Left colon (tissue), 2 donors: ENCODE data around the gene VPS41. TPM values are rescaled to one million over a fixed set of nuclear protein-coding genes. Genes with fewer than 3 reads are reported as not detected.

Experiments used
- ATAC-seq: fragments of 200-7000 bp; cut with Tn5 transposase; one replicate; pipeline ENCODE4 v1.9.1; 2020; ENCODE audit warnings: mild to moderate bottlenecking, moderate library complexity
- DNase-seq, 2 donors: peaks; one replicate each; pipeline ENCODE4 v3.0.0-alpha.2; 2020
- intact Hi-C, 2 donors: fragments of 100-400 bp; cut with DNase I in 1 of 2; cut with micrococcal nuclease in 1 of 2; formaldehyde crosslinking; loops; one replicate each; pipeline versions ENCODE4 v1.11.2 to v1.14.0; 2022; cut with DNase I, micrococcal nuclease
- total RNA-seq, 2 donors: library from RNA; stranded (reverse); fragmentation: NEBNext Ultra II Directional; extraction: Animal tissue kit (Norgen Biotek cat#: 25700); gene quantifications; one replicate each; pipeline ENCODE4 v1.2.1, GENCODE V29; 2021
- donor health status: DM: no; HTN: no; CAD: no.
- donor health status: DM: yes; HTN: yes; CAD: no.

The VPS41 gene
- total RNA-seq, 2 donors from 2014 or later: 49.9 to 65.3 TPM

DNA sequence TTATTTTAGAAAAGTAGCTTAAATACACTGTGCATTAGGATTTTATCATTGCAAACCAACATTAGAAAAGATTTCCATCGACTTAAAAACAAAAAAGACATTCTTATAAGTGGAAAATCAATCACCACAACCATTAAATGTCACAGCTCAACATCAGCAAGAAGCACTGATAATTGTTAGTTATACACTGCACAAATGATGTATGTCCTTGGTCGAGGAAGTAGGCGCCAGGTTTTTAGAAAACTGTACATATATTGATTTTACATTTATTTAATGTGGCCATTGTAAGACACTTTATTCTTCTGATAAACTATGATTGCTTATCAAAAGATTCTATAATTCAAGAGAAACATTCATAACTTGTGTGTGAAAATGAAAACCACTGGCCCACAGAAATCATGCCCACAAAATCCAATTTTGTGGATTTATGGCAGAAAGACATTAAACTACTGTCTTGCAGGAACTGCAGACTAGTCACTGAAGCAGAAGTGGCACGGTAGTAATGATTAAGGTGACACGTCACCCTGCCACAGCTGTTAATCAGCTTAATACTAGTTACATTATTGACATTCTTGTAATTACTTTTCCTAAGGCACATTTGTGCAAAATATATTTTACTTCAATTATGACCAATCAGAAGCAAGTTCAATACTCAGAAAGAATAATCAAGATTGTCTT is 79.4 kb downstream of the VPS41 start:
- DNase-seq: no peak
- intact Hi-C loops: no loop called here
- ATAC-seq: no peak

DNA sequence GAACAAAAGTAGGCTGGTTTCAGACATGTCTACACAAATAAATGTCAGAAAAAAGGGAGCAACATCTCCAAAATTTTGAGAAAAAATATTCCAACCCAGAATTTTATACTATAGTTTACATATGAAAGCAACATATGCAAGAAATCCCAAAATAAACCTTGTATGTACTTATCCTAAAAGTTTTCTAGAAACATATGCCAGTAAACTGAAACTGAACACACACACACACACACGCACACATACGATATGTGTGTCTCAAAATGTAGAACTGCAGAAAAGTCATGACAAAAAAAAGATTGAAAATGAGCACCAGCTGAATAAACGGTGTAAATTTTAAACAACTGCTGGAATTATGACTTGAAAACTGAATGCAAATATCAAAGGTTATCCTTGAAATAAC is 81.0 kb downstream of the VPS41 start:
- no peak for ATAC-seq
- DNase-seq: no peak

DNA sequence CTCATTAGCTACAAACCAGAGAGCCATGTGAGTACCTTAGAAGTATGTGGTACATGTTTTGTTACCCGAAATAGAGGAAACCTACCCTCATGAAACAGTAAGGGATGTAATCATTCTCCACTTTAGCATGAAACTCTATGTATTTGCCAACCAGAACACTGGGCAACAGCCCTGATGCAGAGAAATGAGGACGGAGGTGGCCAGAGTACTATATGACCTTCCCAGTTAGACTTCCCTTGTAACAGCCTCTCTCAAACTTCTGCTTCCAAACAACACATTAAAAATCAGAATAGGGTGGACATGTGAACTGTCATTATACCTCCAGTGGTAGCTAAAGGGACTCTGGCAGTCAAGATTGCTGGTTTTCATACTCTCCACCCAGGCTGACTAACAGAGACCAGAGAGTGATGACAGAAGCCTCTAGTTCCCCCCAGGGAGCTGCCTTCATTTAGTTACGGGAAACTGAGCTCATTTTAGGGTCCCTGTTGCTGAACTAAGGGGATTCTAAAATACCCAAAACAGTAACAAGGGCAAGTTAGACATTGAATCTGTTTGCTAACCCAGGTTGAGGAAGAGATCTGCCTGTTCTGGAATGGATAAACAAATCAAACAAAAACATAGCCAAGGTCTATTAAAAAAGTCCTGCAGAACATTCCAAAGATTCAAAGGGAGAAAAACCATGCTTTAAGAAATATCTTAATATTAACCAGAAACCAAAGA is 83.1 kb downstream of the VPS41 start:
- no peak for ATAC-seq

More for the DNA sequence above, 81.0 kb downstream of the VPS41 start:
- intact Hi-C loops: no loop called here

DNA sequence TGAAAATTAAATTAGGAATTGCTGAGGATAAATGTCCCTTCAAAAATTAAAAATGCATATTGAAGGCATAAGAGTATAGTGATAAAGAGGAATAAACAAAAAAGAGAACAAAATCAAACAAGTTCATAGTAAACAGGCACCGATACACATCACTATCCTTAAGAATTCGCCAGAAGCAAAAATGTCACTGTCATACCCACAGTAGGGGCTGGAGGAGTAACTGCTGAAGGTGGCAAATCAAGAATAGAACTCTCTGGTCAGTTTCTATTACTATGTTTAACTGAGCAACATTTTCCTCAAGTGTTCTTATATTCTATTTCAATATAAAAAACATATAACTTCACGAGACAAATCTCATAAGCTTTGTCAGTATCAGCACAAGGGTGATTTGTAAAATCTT is 84.0 kb downstream of the VPS41 start:
- intact Hi-C loops: no loop called here
- ATAC-seq: no peak

More for the DNA sequence above, 83.1 kb downstream of the VPS41 start:
- intact Hi-C loops: no loop called here
- no peak for DNase-seq

DNA sequence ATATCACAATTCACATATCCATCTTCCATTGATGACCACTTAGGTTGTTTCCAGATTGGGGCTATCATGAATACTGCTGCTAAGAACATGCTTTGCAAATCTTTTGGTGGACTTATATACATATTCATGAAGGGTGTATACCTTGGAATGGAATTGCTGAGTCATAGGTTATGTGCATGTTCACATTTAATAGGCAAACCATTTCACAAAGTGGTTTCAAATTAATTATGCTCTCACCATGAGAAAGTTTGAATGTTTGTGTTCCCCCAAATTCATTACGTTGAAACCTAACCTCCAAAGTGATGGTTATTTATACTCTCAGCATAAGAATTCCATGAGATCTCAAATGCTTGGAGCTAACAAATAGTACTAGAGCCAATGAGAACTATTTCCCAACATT is 86.4 kb downstream of the VPS41 start:
- intact Hi-C loops: no loop called here
- ATAC-seq (no peak), DNase-seq (no peak)

More for the DNA sequence above, 84.0 kb downstream of the VPS41 start:
- no peak for DNase-seq

DNA sequence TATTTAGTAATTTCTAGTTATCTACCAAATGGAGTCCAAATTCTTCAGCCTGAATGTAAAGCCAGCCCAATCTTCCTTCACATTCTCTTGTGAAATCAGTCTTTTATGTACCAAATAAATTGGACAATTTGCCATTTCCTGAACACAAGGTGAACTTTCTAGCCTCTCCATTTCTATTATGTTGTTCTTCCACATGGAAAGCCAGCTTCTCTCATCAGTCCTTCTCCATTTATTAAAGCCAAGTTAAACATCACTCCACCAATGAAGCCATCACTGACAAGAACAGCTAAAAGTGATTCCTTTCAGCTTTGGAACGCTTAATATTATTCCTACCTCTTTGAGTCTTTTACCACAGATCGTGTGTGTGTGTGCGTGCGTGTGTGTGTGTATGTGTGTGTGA is 88.4 kb downstream of the VPS41 start:
- DNase-seq (no peak), ATAC-seq (no peak)
- intact Hi-C loops: no loop called here

DNA sequence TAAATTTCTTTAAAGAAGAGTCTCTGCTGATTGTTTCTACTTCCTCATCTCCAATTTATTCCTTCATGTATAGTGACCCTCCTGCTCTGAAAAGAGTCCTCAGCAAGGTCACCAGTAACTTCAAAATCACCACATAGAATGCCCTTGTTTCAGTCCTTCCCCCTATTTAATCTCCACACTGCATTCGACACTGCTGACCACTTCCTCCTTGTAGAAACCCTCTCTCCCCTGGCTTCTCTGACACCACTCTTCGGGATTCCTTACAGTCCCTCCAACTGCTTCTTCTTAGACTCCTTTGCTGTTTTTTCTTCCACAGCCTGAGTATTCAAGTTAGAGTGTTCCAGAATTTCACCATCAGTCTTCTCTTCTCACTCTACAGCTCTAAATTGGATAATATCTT is 89.5 kb downstream of the VPS41 start:
- ATAC-seq (no peak), DNase-seq (no peak)
- intact Hi-C loops: no loop called here

DNA sequence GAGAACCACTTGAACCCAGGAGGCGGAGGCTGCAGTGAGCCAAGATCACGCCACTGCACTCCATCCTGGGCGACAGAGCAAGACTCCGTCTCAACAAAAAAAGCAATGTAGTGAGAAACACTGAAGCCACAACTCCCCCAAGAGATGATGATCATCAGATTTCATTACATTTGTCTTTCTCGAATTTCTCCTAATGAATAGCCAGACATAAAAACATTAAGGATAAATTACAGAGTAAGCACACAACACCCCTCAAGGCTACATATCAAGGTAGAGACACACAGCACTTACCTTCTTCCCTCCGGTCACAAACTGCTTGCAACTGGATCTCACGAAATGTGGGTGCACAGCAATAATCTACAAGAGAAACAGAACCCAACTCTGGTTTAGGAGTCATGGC is 91.5 kb downstream of the VPS41 start:
- no peak for DNase-seq
- ATAC-seq: no peak
- intact Hi-C loops: no loop called here

DNA sequence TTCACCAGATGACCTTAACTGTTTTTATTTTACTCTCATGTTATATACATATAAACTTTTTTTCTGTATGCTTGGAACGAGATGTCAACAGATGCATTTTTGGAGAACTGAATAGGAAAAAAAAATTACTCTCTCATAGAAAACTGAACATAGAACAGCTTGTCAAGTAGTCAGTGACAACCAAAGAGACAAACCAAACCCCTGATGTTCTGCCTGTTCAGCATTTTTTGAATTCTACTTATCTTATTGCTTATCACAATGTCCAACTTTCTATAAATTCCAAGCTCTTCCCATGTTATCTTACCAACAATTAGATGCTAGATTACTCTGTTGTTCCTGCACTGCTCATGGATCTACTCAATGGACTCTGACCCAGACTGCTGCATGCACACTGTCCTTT is 95.2 kb downstream of the VPS41 start:
- intact Hi-C loops: no loop called here
- ATAC-seq: no peak
- no peak for DNase-seq

DNA sequence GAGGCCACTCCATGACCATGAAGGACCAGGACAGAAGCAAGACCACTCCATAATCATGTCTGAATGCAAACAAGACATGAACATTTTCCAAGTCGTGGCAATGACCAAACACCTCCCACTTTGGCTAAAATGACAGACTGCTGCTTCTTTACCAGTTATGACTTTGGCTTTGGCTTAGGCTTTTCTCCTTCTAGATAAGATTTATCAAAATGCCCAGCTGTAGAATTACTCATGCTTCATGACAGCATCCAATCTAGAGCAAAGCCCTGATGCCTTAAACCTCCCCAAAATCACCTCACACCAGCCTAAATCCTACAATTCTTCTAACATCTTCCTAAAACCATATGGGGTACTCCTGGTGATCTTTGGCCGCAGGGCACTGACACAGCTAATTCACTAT is 102.1 kb downstream of the VPS41 start:
- ATAC-seq: no peak
- intact Hi-C loops: no loop called here
- DNase-seq: no peak

DNA sequence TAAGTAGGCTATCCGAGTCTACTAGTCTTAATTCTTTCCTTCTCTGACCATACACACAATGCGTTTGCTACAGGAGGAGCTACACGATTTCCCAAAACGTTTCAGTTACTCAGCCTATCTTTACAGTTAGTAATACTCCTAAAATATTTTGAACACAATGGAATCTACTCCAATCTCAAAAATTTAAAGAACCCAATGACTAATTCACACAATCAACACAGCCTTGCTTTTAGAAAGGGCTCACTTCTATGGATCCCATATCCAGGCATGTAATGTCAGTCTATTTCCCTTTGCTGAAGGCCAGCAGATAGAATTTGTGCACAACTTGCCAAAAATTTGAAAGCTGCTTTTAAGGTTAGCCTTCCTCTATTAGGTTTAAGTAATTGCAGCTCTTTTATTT is 107.2 kb downstream of the VPS41 start:
- ATAC-seq: no peak
- no peak for DNase-seq
- intact Hi-C loops: no loop called here

DNA sequence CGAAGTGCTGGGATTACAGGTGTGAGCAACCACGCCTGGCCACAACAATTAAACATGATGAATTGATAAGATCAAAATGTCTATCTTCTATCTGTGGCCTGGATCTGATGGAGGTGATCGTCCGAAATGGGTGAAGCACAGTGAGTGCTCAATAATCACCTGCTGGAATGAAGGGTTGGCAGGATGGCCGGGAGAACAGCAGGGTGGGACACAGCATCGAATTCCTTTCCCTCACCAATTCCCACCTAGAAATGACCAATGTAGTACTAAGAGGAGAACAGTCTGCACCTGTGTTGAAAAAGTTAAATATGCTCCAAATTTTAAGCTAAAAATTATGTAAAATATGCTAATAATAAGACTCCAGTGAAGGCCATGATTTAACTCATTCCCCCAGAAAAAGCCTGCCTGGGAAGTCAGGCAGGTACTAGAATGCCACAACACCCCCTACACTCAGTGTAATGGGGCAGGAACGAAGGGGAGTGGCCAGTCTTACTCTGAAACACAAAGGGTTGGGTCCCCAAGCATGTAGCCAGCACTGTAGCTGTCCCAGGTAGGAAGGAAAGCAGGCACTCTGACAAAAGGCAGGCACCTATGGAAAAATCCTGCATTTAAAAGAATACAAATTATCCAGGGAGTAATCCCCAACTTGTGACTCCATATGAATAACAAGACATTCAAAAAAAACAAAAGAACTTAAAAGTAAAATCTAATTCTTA is 110.3 kb downstream of the VPS41 start:
- ATAC-seq (no peak), DNase-seq (no peak)
- intact Hi-C loops: loop anchor here in 1 of 2 donors (10.0 kb wide), 2 partner anchors 666 to 726 kb away; no protein-coding TSS in a partner anchor

DNA sequence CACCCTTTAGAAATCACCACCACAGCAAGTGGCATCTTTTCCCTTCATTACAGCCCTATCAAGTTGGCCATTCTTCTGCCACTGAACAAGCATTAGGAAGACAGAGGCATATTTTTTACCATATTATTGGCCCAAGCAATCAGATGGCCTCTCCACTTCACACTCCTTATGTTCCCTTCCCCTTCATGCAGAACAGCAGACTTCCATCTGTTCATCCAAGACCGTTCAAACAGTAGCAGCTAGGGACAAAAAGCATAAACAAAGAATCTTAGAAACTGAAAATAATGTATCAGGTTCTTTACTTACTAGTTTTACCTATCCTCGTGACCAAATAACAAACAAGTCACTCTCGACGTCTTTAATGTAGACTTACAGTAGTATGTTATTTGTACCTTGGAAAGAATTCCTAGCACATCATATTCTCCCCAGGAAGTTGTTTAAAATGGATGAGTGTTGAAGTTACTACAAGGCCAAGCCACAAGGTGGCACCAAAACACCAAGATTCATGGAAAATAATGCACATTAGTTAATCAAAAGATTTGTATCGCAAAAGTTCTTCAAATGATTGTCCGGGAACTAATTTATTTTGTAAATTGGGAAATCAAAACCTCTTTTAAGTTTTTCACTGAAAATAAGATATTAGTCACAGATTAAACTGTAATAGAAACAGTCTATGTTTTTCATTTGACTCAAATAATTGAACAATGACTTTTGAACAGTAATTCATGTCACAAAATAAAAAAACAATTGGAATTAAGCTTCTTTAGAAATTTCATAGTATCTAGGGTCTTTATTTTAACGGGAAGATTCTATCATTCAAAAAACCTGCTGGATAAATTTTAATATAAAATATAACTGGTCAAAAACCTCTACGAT is 112.1 kb downstream of the VPS41 start:
- peak; percentile 52 for ATAC-seq
- intact Hi-C loops: loop anchor here in 1 of 2 donors (10.0 kb wide), 2 partner anchors 668 to 728 kb away; no protein-coding TSS in a partner anchor

DNA sequence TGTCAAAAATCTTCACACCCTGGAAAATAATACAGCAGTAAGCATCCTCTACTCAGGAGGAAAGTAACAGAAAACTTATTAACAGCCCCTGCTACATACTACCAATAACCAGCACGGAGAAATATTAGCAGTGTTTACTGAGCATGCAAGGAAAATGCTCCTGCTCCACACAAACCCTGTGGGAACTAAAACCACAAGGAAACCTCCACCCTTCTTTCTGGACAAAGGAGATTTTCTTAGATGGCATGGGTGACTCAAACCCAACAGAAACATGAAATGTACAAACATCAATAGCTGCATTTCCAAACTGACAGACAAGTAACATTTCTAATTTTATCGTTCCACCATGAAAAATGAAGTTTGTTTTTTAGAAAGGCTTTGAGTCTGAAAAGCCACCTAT is 113.4 kb downstream of the VPS41 start:
- ATAC-seq (no peak), DNase-seq (no peak)
- intact Hi-C loops: loop anchor here in 1 of 2 donors (10.0 kb wide), 2 partner anchors 669 to 729 kb away; no protein-coding TSS in a partner anchor

More for the DNA sequence above, 112.1 kb downstream of the VPS41 start:
- peak in 1 of 2 donors; percentile 50 for DNase-seq

DNA sequence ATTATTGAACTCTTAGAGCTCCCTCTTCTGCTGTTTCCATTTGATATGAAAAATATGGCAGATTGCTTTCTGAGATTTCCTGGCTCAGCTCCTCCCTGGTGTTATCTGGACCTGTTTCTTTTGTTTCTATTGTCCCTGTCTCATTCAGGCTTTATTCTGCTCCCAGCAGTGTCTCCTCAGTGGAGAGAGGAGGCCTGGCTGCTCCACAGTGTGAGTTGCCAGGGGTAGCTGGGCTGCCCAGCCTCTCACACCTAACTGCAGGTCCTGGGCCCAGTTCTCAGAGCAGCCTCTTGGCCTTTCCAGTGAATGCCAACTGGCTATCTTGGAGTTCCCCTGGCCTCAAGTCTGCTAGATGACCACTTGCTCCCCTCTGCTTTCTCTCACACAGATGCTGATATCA is 127.0 kb downstream of the VPS41 start:
- ATAC-seq (no peak), DNase-seq (no peak)
- intact Hi-C loops: no loop called here

DNA sequence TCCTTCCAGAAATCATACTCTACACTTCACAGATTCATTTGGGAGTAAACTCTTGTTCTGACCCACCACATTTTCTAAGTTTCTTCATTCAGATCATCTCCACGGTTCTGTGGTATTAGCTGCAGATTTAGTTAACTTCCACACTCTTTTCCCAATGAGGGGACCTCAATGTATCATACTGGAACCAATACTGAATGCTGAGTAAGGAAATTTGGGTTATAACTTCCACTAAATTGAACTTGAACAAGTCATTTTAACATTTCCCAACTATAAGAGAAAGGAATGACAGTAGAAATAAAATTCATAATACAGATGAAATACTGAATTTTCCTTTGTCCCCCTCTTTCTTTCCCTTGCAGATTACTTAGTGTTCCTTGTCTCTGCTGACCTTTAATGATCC is 131.4 kb downstream of the VPS41 start:
- no peak for ATAC-seq
- intact Hi-C loops: no loop called here
- no peak for DNase-seq

DNA sequence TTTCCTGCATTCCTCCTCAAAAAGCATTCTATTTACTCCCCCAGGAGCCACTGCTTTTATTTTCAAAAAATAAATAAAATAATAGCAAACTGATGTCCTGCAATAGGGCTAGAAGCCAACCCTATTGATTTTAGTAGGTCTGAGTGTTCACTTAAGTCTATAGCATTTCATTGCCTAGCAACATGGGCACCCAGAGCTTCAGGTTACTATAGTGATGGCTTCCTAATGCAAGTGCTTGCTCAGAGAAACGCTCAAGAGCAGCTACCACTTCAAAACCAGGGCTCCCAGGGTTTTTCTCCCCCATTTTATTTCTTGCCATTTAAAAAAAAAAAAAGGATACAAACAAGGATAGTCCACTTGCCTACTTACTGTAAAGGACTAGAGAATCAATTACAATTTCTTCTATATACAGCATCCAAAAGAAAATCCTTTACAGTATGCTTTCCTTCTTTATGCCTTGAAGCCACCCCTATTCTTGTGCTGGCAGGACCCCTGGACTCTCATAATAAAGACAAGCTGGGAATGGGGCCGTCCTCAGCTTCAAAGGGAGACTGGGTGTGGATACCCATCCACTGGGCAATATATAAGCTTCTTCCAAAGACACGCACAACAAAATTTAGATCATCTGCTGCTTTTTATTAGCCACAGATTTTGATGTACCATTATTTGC is 133.3 kb downstream of the VPS41 start:
- ATAC-seq (no peak), DNase-seq (no peak)
- intact Hi-C loops: no loop called here

DNA sequence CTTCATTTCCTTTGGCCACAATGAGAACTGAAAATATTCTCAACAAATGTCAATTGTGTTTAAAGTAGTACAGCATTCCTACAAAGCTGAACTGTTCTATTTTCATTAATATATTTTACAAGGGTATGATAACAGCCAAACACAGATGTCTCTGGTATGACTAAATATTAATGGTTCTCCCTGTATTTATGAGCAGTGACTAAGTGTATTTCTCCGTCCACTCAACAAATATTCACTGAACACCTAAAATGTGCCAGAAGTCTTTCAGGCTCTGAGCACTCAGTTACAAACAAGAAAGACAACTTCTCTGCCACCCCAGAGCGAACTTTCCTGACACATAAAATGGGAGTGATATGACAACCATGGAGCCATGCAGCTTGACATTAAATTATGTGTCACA is 135.6 kb downstream of the VPS41 start:
- no peak for ATAC-seq
- intact Hi-C loops: no loop called here
- no peak for DNase-seq
